ENCODE data around the gene CHD5.

GRCh38 chr1:6075748-6076147, 104.4 kb downstream of the CHD5 start:
- no peak for TF ChIP-seq POLR2A (IDR thresholded peaks at IDR 0.05)
- TF ChIP-seq, protein P1, sequence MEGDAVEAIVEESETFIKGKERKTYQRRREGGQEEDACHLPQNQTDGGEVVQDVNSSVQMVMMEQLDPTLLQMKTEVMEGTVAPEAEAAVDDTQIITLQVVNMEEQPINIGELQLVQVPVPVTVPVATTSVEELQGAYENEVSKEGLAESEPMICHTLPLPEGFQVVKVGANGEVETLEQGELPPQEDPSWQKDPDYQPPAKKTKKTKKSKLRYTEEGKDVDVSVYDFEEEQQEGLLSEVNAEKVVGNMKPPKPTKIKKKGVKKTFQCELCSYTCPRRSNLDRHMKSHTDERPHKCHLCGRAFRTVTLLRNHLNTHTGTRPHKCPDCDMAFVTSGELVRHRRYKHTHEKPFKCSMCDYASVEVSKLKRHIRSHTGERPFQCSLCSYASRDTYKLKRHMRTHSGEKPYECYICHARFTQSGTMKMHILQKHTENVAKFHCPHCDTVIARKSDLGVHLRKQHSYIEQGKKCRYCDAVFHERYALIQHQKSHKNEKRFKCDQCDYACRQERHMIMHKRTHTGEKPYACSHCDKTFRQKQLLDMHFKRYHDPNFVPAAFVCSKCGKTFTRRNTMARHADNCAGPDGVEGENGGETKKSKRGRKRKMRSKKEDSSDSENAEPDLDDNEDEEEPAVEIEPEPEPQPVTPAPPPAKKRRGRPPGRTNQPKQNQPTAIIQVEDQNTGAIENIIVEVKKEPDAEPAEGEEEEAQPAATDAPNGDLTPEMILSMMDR (IDR thresholded peaks at IDR 0.05), result no peak
- no peak for TF ChIP-seq EP300 (IDR thresholded peaks at IDR 0.05)
